NCI-H526 (cell line): Measurements from ENCODE around the gene WDR35.
A peak's percentile ranks its signal among the peaks of the same experiment; 100 is the strongest.

Experiments
- DNase-seq, 2 experiments: peaks; one replicate each; lab custom pipeline; 2025; lab: John Stamatoyannopoulos, UW

Gene WDR35

DNA sequence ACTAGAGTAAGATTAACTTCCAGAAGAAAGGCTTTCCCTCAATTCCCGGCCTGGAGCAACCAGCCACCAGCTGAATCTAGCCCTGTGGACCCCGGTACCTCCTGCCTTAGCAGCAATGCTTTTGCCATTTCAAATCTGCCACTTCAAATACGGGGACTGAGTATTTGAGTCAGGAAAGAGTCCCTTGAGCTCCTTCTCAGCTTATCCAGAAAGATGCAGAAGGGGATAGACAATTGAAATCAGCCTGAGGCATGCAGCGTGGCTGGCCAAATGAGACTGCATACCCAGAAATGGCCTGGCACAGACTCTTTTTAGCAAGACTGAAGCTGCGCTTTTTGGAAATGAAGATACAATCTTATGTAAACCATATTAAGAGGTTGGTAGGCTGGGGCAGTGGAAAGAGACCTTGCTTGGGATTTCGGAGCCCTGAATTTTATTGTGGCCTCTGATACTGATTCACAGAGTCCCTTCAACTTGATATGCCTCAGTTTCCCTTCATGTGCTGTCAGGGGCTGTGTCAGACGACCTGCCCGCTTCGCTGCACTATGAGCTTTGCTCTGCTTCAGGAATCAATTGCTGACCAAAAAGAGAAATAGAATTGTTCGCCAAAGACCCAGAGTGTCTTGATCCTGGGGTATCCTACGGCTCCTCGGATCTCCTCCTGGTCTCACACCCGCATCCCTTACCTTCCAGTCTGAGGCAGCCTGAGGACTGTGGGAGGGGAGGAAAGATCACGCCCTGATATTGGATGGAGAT is 21.5 kb upstream of the WDR35 start:
- no peak for DNase-seq

DNA sequence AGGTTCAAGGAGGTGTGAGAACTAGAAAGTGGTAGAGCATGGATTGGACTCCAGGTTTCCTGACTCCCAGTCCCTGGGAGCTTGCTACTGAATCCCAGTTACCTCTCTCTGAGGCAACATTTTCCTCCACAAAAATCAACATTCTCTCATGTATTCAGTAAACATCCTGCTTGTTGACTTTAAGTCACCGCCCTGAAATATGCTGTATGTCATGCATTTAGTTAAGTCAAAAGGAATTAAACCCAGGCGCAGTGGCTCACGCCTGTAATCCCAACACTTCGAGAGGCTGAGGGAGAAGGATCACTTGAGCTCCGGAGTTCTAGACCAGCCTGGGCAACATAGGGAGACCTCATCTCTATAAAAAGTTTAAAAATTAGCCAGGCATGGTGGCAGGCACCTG is 18.8 kb upstream of the WDR35 start:
- no peak for DNase-seq

DNA sequence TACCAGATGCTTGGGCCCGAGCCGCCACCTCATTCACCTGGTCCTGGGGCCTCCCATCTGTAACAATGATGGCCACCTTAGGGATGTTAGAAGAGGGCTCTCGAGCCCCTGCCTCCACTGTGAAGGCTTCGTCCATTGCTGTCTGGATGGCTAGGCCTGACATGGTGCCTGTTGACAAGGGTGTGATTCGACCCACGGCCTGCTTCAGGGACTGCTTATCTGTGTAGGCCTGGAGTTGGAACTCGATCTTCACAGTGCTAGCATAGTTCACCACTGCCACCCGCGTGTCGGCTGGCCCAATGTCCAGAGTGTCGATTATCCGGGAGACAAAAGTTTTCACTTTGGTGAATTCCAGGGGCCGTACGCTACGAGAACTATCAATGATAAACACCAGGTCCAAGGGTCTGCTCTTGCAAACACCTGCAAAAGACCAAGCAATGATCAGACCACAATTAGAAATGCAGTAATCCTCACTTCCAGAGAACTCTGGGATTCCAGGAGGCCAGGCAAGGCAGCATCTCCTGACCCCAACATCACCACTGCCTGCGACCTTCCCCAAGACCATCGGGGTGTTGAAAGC is 16.1 kb upstream of the WDR35 start:
- DNase-seq: no peak

DNA sequence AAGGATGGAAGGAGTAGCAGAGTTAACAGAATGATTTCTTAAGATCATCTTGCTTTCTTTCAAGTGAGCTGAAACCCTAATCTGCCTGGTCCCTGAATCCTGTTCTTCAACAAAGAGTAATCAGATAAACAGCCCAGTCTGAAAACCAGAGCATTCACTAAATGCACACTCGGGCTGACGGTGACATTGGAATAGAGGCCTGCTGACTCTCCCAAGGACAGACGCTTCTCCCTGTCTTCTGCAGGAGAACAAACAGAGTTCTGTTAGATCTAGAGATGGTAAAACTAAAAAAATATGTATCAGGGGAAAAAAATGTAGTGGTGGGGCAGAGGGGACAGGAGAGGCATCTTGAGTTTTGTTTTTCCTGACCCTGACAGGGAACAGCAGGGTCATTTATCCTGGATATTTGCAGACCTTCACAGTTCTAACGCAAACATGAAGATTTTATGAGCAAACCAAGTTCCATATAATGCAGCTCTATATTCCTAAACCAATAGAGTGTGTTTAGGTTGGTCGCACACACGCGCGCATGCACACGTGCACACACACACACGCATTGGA is 15.2 kb upstream of the WDR35 start:
- DNase-seq: no peak

DNA sequence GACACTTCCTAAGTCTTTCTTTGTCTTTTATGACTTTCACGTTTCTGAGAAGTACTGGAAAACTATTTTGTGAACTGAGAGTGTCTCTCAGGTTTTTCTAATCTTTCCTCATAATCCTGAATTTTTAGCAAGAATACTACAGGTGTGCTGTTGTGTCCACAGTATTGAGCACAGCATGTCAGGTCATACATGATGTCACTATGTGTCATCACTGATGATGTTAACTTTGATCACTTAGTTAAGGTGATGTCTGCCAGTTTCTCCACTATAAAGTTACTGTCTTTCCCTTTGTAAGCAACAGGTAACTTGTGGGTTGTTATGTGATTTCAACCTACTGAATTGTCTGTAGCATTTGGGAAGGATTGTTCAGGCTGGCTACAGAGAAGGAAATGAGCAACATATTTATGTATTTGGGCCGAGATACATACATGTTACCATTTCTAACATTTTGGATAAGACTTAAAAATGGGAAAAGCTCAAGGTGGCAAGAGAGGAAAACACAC is 11.5 kb upstream of the WDR35 start:
- no peak for DNase-seq

DNA sequence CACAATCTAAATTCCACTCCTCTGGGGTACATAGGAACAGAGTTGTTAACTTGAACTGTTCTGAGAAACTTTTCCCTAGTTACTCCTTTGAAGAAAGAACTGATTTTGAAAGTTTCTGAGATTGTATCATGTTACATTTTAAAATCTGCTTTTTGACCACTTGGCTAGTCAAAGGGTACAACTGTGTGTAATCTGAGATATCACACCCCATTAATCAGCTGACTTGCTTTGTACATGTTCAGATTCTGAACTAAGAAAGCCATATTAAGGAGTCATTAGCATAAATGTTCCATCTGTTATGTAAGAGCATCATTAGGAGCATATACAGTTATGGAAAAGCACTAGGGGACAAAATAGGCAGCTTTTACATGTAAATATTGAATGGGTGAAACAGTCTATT is 3.8 kb upstream of the WDR35 start:
- no peak for DNase-seq

DNA sequence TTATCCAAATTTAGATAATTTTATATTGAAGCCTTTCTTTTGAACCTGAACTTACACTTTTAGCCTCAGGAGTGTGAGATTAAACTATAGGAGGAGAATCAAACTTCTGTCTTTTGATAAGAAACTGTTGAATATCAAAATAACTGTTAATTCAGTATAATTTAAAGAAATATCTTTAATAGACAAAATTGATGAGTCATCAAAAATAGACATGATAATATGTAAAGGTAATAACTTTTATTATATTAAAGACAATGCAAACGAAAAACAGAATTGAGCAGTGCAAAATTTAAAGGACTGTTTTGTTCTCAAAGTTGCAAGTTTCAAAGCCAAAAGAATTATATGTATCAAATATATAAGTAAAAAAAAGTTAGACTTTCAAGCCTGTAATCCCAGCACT is 2.0 kb upstream of the WDR35 start:
- no peak for DNase-seq

DNA sequence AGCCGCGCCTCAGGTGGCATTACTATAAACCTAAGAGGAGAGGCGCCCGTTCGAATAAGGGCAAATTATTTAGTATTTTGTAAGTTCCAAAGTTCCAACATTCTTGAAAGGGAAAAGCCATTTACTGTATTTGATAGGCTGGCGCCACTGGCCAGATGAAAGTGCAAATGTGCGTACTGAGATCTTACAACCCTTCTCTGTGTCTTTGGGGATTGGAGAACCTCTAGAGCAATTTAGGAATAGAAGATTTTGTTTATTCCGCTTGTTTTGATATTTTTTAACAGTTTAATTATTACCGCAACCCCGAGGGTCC is 467 bp upstream of the WDR35 start:
- DNase-seq: no peak

DNA sequence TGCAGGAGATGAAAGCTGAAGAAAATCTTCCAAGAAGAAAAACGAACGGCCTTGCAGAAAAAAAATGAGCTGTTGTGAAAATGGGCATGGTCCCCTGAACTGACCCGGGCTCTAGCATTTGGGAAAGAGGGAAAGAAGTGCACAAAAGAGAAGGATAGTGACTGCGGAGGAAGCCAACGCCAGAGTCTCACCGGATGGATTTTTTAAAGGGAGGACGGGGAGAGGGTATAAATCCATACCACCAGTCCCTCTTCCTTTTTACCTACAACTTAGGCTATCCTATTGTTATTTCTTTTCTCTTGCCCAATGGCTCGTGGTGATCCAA is 601 bp downstream of the WDR35 start:
- DNase-seq: no peak

DNA sequence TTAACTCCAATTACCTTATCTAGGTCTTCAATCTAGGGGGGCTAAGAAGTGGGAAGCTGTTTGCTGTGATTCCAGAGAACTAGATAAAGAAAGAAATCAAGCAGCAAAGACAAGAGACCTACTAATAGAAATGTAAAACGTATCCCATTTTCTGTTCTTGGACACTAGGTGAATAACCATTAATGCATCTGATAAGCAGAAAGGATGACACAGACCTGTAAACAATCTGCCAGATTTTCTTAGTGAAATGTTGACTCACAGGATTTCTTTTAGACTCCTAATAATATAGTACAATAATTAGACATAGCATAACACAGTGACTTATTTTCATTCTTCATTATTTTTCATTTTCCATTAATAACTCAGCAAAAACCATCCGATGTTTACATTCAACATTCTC is 1.3 kb downstream of the WDR35 start:
- no peak for DNase-seq

DNA sequence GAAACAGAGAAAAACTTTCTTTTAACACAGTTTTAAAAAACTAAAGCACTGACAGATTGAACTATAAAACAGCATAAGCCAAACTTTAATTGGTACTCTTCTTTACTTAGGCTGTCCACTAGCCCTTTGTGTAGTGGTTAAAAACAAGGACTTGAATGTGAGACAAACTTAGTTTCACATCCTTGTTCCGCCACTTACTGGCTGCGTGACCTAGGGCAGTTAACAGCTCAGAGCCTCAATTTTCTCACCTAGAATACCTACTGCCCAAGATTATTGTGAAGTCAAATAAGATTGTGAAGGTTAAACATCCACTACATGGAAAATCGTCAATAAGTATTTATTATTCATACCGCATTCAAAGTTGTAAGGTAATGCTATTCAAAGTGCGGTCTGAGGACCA is 2.0 kb downstream of the WDR35 start:
- no peak for DNase-seq

DNA sequence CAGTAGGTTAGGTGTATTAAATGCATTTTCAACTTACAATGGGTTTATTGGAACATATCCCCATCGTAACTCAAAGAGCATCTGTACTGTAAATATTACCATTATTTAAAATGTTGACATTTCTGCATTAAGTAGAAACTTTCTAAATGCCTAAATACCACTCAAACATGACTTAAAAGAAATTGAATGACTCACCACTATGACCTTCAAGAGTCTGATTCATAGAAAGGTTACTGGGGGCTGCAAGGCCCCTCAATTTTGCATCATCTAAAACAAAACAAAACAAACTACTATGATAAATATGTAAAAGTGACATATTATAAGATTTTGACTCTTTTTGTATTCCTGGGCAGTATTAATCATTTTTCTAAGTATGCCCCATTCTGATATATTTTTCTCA is 7.6 kb downstream of the WDR35 start:
- DNase-seq: no peak

DNA sequence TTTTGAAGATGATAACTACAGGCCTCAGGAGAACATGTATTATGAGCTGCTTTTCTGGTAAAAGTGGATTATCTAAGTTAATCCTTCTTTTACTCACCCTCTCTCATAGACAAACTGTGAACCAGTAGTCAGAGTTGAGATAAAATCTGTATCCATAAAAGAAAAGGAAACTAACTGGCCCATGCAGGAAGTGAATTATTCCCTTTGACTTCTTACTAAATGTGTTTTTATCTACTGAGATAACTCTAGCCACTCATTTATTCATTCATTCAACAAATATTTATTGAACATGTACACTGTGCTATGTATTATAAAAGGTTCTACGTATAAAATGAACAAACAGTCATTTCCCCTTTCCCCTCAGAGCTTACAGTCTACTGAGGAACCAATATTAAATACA is 10.0 kb downstream of the WDR35 start:
- no peak for DNase-seq

DNA sequence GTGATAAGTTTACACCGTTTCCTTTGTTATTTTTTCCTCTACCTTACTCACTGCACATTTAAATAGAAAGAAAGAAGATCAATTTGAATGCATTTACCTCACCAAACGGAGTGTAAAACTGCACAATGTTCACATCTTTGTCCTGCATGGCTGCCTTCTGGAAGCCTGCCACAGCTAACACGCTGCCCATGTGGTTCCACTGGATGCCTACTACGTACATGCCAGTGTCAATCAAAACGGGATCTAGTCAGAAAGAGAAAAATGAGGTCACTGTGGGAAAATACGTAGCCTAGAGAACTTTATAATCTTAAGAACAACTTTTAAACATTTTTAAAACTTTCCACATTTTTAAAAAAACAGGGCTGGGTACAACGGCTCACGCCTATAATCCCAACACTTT is 16.4 kb downstream of the WDR35 start:
- no peak for DNase-seq

DNA sequence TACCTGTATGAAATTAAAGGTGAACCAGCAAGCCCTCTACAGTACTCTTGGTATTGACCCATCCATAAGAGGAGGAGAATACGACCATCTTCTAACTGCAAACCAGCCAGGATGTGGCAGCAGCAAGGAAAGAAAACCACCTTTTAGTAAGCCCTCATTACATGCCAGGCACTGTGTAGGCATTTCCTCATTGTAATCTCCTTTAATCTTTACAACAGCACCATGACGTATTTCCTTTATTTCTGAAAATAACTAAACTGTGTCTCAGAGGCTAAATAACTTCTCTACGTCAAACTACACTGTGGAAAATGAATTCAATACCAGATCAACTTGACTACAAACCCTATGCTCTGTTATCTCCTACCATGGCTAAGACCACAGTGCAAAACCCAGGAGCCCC is 18.2 kb downstream of the WDR35 start:
- DNase-seq: no peak

DNA sequence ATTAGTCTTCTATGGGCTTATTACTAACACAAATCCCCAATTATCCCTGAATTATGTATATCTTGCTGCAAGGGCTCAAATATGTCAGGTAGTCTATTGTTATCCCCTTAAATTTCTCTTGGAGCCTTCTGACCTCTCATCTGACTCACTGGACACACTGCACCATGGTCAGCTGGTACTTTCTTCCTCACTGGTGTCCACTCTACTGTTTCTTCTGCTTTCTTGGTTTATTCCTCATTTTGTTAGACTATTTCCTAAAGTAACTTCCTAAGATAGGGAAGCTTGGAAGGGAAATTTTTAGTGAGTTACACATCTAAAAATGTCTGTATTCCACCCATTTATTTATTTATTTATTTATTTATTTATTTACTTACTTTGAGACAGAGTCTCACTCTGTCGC is 26.5 kb downstream of the WDR35 start:
- no peak for DNase-seq

DNA sequence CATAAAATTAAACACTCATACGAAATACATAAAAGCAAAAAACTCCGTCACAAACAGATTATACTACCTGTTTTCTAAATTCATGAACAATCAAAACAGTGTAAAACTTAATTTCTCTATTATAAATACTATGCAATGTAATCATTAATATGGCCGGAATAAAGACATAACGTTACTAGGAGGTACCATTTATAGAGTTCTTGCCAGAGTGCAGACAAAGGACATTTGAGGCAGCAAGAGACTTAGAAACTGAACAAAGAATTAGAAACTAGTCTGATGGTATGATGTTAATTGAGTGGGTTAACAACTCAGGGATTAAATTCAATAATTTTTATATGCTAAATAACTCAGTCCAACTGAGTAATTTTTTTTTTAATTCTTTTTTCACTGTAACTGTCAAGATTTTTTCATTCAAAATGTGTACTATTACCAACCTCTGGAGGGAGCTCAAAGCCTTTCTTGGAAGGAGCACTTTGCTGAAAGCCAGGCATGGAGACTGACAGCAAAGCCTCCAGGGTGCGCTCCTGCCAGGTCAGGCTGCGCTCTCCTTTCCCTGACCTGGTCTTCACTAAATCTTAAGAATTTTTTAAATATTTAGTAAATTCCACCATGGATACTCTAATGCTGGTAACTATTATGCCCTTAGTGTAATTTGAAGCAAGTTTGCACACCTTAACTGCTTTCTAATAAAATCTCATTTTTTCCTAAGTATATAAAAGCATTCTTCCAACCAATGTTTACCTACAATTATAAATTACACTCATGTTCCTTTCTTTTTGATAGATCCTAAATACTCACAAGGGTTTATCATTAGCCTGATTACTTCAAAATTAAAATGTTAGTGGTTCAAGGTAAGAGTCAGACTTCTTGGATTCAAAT is 34.1 kb downstream of the WDR35 start:
- DNase-seq: peak; percentile 49 to 69

DNA sequence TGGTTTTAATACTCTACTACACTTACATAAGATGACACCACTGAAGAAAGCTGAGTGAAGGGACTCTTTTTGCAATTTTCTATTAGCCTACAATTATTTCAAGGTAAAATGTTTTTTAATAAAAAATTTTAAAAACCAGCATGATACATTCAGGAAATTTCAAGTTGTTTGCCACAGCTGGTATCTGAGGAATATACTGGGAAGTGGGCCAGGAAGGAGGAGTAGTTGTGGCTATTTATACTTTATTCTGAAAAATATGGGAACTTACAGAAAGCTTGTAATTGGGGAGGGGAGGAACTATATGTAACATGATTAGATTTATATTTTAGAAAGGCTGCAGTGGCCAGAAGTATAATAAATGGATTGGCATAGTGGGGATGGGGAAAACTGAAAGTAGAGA is 40.8 kb downstream of the WDR35 start:
- DNase-seq: no peak

DNA sequence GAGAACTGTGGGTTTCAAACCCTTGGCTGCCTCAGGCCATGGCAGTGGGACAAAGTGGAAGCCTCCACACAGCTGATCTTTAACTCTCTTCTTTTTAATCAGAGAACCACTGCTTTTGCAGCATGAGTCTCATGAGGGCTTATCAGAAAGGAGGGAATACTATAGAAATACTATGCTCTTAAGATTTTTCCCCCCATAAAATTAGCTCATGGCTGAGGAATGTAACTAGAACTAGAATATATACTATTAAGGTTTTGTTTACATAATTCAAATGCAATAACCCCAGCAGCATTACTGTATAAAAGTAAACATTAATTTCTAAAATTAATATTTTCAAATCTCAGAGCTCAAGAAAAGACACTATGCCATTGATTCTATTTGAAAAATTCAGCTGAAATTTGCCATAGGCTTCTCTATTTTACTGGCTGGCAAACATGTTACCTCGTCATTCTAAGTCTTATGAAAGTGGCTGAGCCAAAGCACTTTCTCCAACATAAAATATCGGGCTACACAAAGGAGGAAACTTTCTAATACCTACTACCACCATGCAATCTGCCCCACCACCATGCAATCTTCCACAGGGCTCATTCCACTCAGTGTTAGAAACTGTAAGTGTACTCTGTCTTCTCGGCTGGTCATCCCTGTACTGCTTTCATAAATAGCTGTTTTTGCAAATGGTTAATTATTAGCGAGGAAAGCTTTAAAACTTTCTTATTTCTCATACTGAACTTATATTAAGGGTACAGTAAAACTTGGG is 42.5 kb downstream of the WDR35 start:
- DNase-seq: no peak

DNA sequence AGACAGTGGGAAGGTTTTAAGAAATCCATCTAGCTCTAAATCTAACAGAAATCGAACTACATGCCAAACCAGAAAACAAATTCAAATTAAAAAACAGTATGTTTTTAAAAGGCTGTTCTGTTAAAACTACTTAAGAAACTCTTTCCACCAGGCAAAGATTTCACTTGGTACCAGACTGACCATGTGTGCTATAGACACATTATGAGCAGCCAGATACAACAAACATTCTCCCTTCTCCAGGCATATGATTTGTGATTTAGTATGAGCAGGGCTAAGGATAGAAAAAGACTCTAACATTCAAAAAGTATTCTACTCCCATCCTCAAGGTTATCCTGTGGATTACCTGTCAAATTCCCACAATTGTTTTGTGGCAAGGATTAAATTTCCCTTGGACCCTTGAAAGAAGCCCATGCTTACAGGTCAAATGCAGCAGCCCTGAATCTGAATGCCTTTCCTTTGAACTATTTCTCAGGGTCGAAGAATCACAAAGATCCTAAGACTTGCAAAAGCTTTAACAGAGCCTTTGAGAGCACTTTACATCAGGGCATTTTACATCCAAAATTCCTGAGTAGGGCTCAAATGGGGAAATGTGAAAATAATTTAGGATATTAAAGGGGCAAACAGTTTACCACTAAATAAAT is 45.6 kb downstream of the WDR35 start:
- no peak for DNase-seq

DNA sequence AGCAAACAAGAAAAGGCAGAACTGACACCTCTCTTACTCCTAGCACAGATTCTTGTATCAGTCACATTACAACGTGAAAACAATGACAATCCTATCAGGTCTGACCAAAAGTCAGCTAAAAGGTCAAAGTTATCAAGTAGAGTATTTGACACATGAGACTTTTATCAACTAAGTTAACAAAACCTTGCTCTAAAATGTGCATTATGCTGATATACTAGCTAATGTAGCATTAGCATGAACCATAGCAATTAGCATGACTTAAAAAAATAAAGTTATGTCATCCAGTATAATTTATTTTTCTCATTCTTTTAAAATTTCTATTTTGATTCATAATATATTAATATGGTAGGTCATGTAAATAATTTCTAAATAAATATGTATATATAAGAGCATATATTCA is 46.7 kb downstream of the WDR35 start:
- DNase-seq: no peak

DNA sequence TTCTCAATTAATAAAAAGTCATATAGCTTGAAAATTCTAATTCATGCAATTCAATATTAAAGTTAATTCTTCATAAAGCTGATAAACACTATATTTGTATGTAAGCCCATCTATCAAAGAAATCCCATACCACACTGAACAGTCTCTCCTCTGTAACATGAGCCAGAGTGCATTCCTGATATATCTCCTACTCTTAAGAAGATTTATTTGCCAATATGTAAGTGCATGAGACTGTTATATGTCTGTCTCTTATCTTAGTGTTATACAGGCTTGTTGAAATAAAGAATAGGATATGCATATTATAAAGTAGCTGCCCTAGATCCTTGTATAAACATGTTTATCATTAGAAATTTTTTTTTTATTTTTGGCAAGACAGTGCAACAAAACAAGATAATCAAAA is 47.7 kb downstream of the WDR35 start:
- no peak for DNase-seq
